VCaP (cell line): ENCODE results near the gene HAGHL.

Experiments
- H3K27ac ChIP-seq: fragments of 450-650 bp; 2 replicates; pipeline ENCODE4 v1.5.1; 2017
- CTCF ChIP-seq: fragments of 450-650 bp; conservative IDR thresholded peaks from 2 replicates; pipeline ENCODE4 v1.5.1; 2017; ENCODE audit warnings: mild to moderate bottlenecking, moderate library complexity

The HAGHL gene

DNA sequence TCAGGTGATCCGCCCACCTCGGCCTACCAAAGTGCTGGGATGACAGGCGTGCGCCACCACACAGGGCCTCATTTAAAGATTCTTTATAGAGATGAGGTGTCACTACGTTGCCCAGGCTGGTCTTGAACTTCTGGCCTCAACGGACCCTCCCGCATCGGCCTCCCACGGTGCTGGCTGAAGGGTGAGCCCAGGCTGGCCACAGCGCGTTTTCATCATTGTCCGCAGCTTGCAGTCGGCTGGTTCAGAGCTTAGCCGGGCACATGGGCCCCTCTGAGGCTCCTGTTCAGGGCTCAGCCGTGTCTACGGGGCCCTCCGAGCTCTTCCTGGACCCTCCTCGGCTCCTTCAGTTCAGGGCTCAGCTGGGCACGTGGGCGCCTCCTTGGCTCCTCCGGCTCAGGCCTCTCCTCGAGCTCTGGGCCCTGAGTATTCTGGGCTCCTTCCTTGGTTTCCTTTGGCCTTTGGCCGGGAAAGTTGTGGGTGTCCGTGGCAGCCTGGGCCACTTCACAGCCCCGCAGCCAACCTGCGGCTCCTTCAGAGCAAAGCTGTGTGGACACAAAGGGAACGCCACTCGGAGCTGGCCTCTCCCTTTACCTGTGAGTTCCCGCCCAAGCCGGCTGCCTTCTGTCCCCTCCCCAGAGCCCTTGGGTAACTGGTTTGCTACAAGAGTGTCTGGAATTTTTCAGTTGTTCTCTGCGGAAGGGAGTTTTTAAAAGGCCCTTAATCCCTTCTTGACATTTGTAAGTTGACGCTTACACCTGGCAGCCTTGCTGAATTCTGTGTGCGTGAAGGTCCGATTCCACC, 32.4 kb downstream of the HAGHL start:
- no peak for TF ChIP-seq CTCF
- H3K27ac ChIP-seq, result no peak overlapping the region

- TF ChIP-seq CTCF, result no peak
- H3K27ac ChIP-seq, result no peak overlapping the region
Observed at GRCh38 chr16:760065-760464, 33.2 kb downstream of the HAGHL start.

DNA sequence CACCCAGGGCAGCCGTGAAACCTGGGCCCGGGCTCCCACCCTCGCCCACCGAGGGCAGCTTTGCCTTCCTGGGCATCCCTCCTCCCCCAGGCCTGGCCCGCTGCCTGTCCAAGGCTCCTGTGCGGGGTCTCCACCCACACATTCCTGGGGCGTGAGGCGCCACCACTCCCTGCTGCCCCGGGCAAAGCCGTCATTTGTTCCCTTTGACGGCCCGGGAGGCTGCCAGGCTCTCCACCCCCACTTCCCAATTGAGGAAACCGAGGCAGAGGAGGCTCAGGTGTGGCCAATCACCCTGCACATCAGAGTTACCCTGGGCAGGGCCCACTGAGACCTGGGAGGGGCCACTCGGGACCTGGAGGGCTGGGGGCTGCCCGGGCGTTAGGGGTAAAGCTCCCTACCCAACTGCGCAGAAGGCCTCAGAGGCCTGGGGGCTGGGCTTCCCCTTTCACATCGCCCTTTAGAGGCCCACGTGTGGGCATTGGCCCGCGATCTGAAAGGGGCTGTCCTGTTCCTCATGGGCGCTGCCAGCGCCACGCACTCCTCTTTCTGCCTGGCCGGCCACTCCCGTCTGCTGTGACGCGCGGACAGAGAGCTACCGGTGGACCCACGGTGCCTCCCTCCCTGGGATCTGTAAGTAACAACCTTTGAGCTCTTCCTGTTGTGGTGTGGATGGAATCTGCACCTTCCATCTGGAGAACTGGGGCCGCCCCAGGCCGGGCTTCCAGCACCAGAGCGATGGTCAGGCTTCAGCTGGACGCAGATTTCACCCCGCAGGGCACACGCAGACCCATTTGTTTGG, 33.8 kb downstream of the HAGHL start, which contains the start of gene MSLN:
Gene MSLN, plus strand, starts transcription at position 190 of the 799 bp plus-strand sequence. CDS start 1,947 bp downstream, outside the sequence.
- TF ChIP-seq CTCF, result no peak
- H3K27ac ChIP-seq, result no peak within 1 kb of the TSS

DNA sequence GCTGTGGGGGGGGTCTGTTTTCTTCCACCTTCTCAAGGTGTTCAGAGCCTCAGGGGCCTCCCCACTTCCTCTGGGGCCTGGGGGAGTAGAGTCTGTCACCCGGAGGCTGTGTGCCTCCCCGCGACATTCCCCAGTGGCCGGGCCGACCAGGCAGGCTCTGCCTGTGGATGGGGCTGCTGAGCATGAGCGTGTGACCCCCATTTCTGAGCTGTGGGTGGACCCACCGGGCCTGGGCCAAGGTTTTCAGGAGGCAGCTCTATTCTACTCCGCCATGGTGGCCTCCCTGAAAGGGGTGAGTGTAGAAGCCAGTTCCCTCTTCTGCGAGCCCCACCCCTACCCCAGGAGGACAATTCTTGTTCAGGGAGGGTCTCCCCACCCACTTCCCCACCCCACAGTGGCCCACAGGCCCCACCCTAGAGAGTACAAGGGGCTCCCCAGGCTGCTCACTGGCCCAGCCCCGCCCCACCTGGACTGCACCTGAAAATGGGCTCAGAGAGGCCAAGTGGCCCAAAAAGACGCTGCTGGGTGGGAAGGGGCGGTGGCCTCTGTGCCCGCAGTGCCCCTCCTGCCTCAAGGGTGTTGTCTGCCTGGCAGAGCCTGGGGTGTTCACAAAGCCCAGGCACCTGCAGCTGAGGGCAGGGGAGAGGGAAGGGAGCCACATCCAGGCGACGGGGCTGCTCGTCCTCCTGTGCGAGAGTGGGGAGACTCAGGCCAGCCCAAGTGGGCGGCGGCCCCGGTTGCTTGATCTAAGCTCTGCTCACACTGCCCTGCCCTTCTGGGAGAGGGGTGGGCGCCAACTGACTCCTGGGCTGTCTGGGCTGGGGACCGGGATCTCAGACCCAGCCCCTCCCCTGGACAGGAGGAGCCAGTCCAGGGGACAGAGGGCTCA, 35.0 kb downstream of the HAGHL start:
- no peak overlapping the region for H3K27ac ChIP-seq
- TF ChIP-seq CTCF, result no peak

- no peak for TF ChIP-seq CTCF
- no peak overlapping the region for H3K27ac ChIP-seq
Observed at GRCh38 chr16:762595-763268, 35.8 kb downstream of the HAGHL start.

- no peak for TF ChIP-seq CTCF
- no peak overlapping the region for H3K27ac ChIP-seq
Observed at GRCh38 chr16:763369-764183, 36.7 kb downstream of the HAGHL start.
